ENCODE measurements around the gene TMEM175. TPM values are rescaled to one million over a fixed set of nuclear protein-coding genes. Genes with fewer than 3 reads are reported as not detected.

TMEM175 gene
- total and polyA plus RNA-seq, 2 donors (not counting 1 experiment from before 2014, with no cell fraction given): 44.4 to 432 TPM

DNA sequence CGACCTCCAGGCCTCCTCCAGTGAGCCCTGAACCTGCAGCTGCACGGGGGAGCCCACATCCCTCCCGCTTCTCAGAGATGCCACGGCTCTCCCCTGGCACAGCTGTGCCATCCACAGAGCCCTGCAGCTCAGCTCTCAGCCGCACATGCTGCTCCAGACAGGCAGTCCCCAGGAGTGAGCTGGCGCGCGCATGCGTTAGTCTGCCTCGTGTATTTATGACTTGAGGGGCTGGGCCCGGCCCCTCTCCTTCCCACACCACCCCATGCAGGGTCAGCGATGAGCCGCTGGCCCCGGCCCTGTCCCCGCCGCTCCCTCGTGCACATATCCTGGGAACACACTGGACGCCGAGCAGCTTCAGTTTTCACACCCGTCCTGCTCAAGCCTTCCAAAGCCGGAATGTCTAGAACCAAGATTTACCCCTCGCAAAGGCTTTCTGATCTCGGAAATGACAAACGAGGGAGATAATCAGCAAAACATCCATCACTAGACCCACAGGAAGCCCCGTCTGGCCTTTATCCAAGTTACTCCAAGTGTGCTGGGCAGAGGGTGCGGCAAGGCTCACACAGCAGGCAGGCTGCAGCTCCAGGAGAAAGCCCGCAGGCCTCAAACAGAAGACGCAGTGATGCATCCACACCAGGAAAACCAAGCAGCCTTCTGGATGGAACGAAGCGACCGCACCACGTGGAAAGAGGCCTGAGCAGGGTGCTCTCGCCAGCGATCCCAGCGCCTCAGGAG, 24.4 kb upstream of the TMEM175 start:
- Histone ChIP-seq H3K79me2 (ENCODE audit: control insufficient read depth, insufficient read depth, low read length) (peaks cover 77% of the 10 kb centered on the region), H3K9ac (ENCODE audit: low read length) (no peak overlapping the region), H3K4me2 (replicated peaks; ENCODE audit: low read depth, low read length, poor library complexity, severe bottlenecking) (no peak overlapping the region), H2AFZ (ENCODE audit: insufficient read depth, low read depth, low read length, poor library complexity, severe bottlenecking) (no peak overlapping the region), H3K27ac (ENCODE audit: low read length in 2 of 2) (no peak overlapping the region), H3K36me3 (replicated peaks in 1 of 2; ENCODE audit: control extremely low read depth in 1 of 2, control insufficient read depth in 1 of 2, extremely low read depth in 1 of 2, insufficient read depth in 2 of 2, low read length in 1 of 2) (peaks cover 2 to 53% of the 10 kb centered on the region in 2 experiments), H3K9me3 (ENCODE audit: control extremely low read depth in 1 of 3, control insufficient read depth in 2 of 3, insufficient read depth in 1 of 3, low read length in 2 of 3) (peaks cover 0 to 11% (median 0%) of the 10 kb centered on the region in 3 donors), H3K27me3 (replicated peaks in 1 of 4; ENCODE audit: control extremely low read depth in 1 of 4, control insufficient read depth in 3 of 4, insufficient read depth in 4 of 4, low read length in 3 of 4) (no peaks in the 10 kb centered on the region), H3K4me1 (ENCODE audit: control insufficient read depth in 2 of 2, insufficient read depth in 2 of 2, low read length in 2 of 2) (no peaks in the 10 kb centered on the region), H3K4me3 (ENCODE audit: control extremely low read depth in 1 of 5, extremely low read depth in 1 of 5, insufficient read depth in 1 of 5, low read depth in 2 of 5, low read length in 4 of 5) (no peak overlapping the region), H4K20me1 (ENCODE audit: control insufficient read depth, insufficient read depth, low read length, poor library complexity, severe bottlenecking) (peaks cover 94% of the 10 kb centered on the region)
- Mint-ChIP-seq H3K4me3 (no peak overlapping the region), H3K4me1 (no peaks in the 10 kb centered on the region), H3K9me3 (ENCODE audit: insufficient read depth) (no peaks in the 10 kb centered on the region), H3K27ac (no peak overlapping the region), H3K27me3 (no peaks in the 10 kb centered on the region)
- ChIA-PET POLR2A (no interaction called here), CTCF (no interaction called here)
- intact Hi-C loops (cut with micrococcal nuclease): no loop called here
- TF ChIP-seq, protein P1, sequence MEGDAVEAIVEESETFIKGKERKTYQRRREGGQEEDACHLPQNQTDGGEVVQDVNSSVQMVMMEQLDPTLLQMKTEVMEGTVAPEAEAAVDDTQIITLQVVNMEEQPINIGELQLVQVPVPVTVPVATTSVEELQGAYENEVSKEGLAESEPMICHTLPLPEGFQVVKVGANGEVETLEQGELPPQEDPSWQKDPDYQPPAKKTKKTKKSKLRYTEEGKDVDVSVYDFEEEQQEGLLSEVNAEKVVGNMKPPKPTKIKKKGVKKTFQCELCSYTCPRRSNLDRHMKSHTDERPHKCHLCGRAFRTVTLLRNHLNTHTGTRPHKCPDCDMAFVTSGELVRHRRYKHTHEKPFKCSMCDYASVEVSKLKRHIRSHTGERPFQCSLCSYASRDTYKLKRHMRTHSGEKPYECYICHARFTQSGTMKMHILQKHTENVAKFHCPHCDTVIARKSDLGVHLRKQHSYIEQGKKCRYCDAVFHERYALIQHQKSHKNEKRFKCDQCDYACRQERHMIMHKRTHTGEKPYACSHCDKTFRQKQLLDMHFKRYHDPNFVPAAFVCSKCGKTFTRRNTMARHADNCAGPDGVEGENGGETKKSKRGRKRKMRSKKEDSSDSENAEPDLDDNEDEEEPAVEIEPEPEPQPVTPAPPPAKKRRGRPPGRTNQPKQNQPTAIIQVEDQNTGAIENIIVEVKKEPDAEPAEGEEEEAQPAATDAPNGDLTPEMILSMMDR (IDR thresholded peaks at IDR 0.05): no peak
- no peak for TF ChIP-seq EZH2 (IDR thresholded peaks at IDR 0.05; ENCODE audit: borderline replicate concordance, insufficient read depth, low read depth, low read length, poor library complexity, severe bottlenecking)
- DNase-seq (no peak), ATAC-seq (ENCODE audit: low read depth) (no peak)
- WGBS (ENCODE audit: insufficient coverage): 94% methylated on average over 35 of the region's 35 CpGs

DNA sequence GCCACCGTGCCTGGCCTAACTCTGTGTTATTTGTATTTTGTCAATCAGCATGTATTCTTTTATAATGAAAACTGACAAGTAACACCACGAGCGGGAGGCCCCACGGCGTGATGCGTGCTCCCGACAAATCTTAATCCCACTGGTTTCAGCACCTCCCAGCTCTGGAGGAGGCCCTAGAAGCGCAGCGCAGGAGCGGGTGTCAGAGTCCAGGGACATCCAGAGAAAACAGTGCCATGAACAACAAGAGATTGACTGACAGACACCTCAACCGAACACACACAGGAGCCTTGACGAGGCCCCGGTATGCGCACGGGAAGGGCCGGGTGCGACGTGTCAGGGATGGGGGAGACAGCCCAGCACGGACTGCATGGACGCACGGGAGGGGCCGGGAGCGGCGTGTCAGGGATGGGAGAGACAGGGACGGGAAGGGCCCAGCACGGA, 23.1 kb upstream of the TMEM175 start:
- no peak overlapping the region for H3K4me2 ChIP-seq (replicated peaks; ENCODE audit: low read depth, low read length, poor library complexity, severe bottlenecking)
- peaks cover 97% of the 10 kb centered on the region for H4K20me1 ChIP-seq (ENCODE audit: control insufficient read depth, insufficient read depth, low read length, poor library complexity, severe bottlenecking)
- no peak overlapping the region for H3K4me3 ChIP-seq (ENCODE audit: control extremely low read depth in 1 of 5, extremely low read depth in 1 of 5, insufficient read depth in 1 of 5, low read depth in 2 of 5, low read length in 4 of 5)
- H3K79me2 ChIP-seq (ENCODE audit: control insufficient read depth, insufficient read depth, low read length): peaks cover 84% of the 10 kb centered on the region
- H2AFZ ChIP-seq (ENCODE audit: insufficient read depth, low read depth, low read length, poor library complexity, severe bottlenecking): no peak overlapping the region
- ChIA-PET POLR2A (interaction anchor here (0.5 kb wide), 1 partner anchor 47 kb away, joined by 3 read pairs; no protein-coding TSS in a partner anchor), CTCF (no interaction called here)
- Mint-ChIP-seq H3K27ac (no peak overlapping the region), H3K27me3 (no peaks in the 10 kb centered on the region), H3K9me3 (ENCODE audit: insufficient read depth) (no peaks in the 10 kb centered on the region), H3K4me1 (no peaks in the 10 kb centered on the region), H3K4me3 (no peak overlapping the region)
- WGBS (ENCODE audit: insufficient coverage): 98% methylated on average over 20 of the region's 26 CpGs
- H3K27me3 ChIP-seq (replicated peaks in 1 of 4; ENCODE audit: control extremely low read depth in 1 of 4, control insufficient read depth in 3 of 4, insufficient read depth in 4 of 4, low read length in 3 of 4): no peaks in the 10 kb centered on the region
- H3K9ac ChIP-seq (ENCODE audit: low read length): no peak overlapping the region
- no peak for ATAC-seq (ENCODE audit: low read depth)
- H3K36me3 ChIP-seq (replicated peaks in 1 of 2; ENCODE audit: control extremely low read depth in 1 of 2, control insufficient read depth in 1 of 2, extremely low read depth in 1 of 2, insufficient read depth in 2 of 2, low read length in 1 of 2): peaks cover 2 to 59% of the 10 kb centered on the region in 2 experiments
- peaks cover 0 to 11% (median 0%) of the 10 kb centered on the region in 3 donors for H3K9me3 ChIP-seq (ENCODE audit: control extremely low read depth in 1 of 3, control insufficient read depth in 2 of 3, insufficient read depth in 1 of 3, low read length in 2 of 3)
- intact Hi-C loops (cut with micrococcal nuclease): no loop called here
- TF ChIP-seq, protein P1 (IDR thresholded peaks at IDR 0.05): no peak
- TF ChIP-seq EZH2 (IDR thresholded peaks at IDR 0.05; ENCODE audit: borderline replicate concordance, insufficient read depth, low read depth, low read length, poor library complexity, severe bottlenecking): no peak
- no peak for DNase-seq
- H3K27ac ChIP-seq (ENCODE audit: low read length in 2 of 2): no peak overlapping the region
- no peaks in the 10 kb centered on the region for H3K4me1 ChIP-seq (ENCODE audit: control insufficient read depth in 2 of 2, insufficient read depth in 2 of 2, low read length in 2 of 2)
